Endometrium (tissue), 2 donors: ENCODE data around the gene DBX2.
"Not testable (repeated sequence)": the region's sequence is repeated elsewhere in the genome, so short reads cannot be mapped to it uniquely, and the experiment has no call there.

Experiments used
- FAIRE-seq: peaks from 2 replicates; lab custom pipeline; 2012; peaks lifted over from hg19 to GRCh38; lab: Jason Lieb, UNC
- donor health status: control.
- donor health status: control.

DBX2 gene

DNA sequence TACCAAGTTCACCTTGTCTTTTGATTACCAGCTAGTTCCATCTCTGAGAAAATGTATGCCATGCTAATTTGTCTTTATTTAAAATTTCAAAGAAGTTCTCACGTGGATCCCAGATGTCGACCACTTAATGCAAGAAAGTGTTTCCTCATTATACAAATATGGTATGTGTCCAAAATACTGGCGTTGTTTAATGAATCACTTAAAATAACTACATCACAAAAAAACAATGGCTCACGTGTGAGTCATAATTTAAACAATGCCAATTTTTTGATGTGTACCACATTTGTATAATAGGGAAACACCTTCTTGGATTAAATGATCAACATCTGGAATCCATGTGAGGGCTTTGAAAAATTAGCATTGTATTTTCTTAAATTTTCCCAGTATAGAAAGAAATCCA lies 40.8 kb downstream of the DBX2 start:
- peak; percentile 88 for FAIRE-seq

- FAIRE-seq = no peak
These were observed 42.7 kb downstream of the DBX2 start for GRCh38 chr12:45008211-45008610.

- FAIRE-seq = no peak
These were observed 51.5 kb downstream of the DBX2 start for GRCh38 chr12:44999355-44999754.

GRCh38 chr12:44993161-44993560 lies 57.7 kb downstream of the DBX2 start:
- FAIRE-seq = no peak

DNA sequence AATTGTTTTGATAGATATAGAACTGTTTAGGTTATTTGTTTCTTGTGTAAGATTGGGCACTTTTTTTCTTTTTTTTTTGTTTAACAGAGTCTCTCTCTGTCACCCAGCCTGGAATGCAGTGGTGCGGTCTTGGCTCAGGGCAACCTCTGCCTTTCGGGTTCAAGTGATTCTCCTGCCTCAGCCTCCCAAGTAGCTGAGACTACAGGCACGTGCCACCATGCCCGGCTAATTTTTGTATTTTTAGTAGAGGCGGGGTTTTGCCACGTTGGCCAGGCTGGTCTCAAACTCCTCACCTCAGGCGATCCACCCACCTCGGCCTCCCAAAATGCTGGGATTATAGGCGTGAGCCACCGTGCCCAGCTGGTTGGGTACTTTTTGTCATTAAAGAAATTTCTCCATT lies 66.0 kb downstream of the DBX2 start:
- FAIRE-seq = not testable (repeated sequence)

GRCh38 chr12:44979918-44980317 lies 71.0 kb downstream of the DBX2 start:
- no peak for FAIRE-seq

DNA sequence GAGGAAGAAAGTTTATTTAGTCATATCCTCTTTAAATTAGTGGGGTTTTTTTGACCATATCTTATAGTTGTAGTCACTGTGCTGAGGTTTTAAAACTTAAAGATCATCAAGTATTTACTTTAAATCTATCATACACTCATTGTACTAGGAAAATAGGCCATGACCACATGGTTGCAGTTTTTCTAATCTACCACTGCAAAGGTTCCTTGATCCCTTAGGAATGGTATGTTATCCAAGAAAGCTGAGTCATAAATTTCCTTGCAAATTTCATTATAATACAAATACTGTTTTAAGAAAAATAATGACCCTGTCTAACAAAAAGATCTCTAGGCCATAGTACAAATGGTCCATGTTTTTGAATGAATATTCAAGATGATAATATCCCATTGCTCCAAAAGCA lies 74.7 kb downstream of the DBX2 start:
- no peak for FAIRE-seq

GRCh38 chr12:44972746-44973421 lies 78.0 kb downstream of the DBX2 start:
- FAIRE-seq = no peak

DNA sequence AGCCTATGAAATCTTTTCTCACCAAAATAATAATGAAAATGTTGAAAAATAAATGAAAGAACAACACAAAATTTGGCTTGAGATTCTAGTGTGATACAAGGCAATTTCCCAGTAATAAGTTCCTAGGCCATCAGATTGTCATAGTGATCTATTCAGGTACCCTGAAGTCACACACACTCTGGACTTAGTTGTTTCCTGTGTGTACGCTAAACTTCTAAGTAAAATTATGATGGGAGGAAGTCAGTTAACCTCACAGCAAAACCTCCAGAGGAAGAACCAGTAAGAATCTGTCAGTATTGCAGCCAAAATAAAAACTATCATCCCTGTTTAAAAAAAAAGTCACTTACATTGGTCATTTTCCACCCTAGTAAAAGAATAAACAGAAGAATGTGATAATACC lies 81.9 kb downstream of the DBX2 start:
- FAIRE-seq = no peak
